ENCODE data around the gene ZNF678. TPM values are rescaled to one million over a fixed set of nuclear protein-coding genes. Genes with fewer than 3 reads are reported as not detected.

The ZNF678 gene
- 9.3 TPM for polyA plus RNA-seq (ENCODE audit: insufficient read length)

- DNase-seq, result peak; percentile 92
These were observed at the start of gene ZNF678 for GRCh38 chr1:227563324-227564201. Gene ZNF678 (plus strand): TSS chr1:227563556. CDS start chr1:227650992, 87,436 bp downstream.

GRCh38 chr1:227518876-227519275 lies 44.5 kb upstream of the ZNF678 start:
- DNase-seq, result no peak

- no peak for DNase-seq
These were observed 41.6 kb upstream of the ZNF678 start for GRCh38 chr1:227521782-227522181.

- no peak for DNase-seq
These were observed 36.8 kb upstream of the ZNF678 start for GRCh38 chr1:227526524-227526923.

DNA sequence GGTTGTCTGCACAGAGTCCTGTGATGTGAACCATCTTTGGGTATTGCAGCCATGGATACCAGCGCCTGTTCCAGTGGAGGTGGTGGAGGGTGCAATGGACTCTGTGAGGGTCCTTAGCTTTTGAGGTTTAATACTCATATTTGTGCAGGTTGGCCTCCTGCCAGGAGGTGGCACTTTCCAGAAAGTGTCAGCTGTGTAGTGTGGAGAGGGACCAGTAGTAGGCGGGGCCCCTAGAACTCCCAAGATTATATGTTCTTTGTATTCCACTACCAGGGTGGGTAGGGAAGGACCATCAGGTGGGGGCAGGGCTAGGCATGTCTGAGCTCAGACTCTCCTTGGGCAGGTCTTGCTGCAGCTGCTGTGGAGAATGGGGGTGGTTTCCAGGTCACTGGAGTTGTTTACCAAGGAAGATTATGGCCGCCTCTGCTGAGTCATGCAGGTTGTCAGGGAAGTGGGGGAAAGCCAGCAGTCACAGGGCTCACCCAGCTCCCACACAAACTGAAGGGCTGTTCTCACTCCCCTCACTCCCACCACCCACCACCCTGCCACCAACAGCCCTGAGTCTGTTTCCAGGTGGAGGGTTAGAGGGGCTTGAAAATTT lies 31.2 kb upstream of the ZNF678 start:
- DNase-seq, result no peak

- no peak for DNase-seq
These were observed 22.9 kb upstream of the ZNF678 start for GRCh38 chr1:227540170-227541098.

DNA sequence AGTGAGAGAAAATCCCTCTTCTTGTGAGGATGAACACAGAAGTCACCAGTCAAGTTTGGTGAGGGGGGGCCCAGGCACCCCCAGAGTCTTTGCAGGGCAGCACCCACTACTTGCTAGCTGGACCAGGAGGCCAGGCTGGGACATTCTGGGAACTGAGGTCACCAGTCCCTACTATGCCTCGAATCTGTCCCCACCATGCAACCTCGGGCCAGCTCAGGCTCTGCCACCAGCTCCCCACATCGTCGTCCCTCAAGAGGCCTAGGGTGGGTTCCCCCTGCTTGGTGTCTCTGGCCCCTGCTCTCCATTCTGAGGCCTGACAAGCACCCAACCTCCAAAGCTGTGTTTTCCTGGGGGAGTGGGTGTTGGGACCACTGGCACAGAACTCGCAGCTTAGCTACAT lies 22.2 kb upstream of the ZNF678 start:
- no peak for DNase-seq

DNA sequence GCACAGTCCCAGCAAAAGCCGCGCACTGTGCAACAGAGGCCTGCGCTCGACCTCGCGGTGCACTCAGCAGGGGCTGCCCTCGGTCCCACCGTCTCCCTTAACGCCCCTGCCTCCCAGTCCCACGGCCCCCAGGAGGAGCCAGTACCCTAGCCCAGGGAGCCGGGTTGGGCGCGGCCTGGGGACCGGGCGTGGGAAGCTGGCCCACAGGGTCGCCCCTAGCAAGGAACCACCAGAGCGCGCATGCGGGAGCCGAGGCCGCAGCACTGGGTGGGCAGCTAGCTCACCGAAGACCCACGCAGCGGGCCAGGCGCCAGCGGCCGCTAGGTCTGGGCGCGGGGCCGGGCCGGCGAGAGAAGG lies 21.6 kb upstream of the ZNF678 start:
- no peak for DNase-seq

GRCh38 chr1:227542153-227543120 lies 20.9 kb upstream of the ZNF678 start:
- DNase-seq, result peak; percentile 84

- no peak for DNase-seq
These were observed 19.9 kb upstream of the ZNF678 start for GRCh38 chr1:227543283-227544066.

GRCh38 chr1:227544067-227545050 lies 19.0 kb upstream of the ZNF678 start:
- DNase-seq, result no peak

- DNase-seq, result no peak
These were observed 18.0 kb upstream of the ZNF678 start for GRCh38 chr1:227545361-227545760.

DNA sequence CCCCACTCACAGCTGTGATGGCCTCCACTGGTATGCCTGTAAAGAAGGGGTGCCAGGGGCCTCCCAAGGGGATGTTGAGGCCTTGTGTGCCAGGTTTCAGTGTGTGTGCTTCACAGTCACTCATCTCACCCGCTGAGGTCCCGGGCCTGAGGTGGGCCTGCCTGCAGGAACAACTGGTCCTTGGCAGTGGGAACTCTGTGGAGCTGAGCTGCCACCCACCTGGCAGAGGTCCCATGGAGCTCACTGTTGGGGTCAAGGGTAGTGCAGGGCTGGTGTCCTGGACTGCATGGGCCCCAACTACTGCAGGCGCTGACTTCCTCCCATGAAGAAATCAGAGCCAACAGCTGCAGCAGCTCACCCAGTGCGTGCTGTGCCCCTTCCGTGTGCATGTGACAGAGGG lies 17.3 kb upstream of the ZNF678 start:
- DNase-seq, result no peak

- no peak for DNase-seq
These were observed 16.6 kb upstream of the ZNF678 start for GRCh38 chr1:227546598-227547309.

DNA sequence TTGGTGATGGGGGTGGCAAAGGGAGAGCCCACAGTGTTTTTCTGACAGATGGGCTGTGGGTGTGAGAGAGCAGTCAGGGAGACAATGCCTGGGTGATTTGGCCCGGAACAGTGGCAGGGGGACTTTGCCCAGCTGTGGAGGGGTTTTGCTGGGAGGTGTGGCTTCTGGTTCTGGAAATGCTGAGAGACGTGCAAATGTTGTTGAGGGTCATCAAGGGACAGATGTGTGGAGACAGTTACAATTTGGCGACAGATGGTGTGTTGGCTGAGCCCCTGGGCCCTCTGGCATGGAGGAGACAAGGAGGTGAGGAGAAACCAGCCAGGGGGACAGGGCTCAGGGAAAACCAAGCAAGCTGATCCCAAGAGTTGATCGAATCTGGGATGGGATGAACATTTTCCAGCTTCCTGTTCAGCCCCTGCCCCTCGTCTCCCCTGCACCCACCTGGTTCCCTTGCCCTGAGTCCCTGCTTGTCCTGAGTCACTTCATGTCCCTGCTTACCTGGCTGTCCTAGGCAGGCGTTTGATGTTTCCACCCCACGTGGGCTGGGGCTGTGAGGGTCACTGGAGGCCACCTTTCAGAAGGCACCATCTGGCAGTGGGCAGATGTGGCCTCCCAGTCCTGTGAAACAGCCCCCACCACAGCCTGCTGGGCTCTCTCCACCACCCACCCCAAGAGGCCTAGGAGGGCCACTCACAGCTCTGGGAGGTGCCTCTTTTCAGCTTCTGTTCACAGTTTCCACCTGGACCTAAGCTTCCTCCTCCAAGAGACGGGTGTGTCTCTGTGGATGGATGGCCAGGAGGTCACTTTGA lies 15.8 kb upstream of the ZNF678 start:
- no peak for DNase-seq

- DNase-seq, result no peak
These were observed 15.3 kb upstream of the ZNF678 start for GRCh38 chr1:227548119-227548397.

- DNase-seq, result no peak
These were observed 14.9 kb upstream of the ZNF678 start for GRCh38 chr1:227548448-227548847.

DNA sequence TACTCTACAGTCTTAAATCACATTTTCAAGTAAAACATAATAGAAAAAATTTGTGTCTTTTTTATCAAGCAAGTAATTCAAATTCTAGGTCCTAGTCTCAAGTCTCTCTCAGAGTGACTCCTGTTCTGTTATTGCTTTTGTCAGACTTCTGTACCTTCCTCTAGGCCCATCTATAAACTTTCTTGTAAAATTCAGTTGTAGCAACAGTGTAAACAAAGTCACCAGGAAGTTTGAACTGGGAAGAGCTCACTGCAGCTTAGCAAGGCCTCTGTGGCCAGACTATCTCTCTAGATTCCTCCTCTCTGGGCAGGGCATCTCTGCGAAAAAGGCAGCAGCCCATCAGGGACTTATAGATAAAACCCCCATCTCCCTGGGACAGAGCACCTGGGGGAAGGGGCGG lies 13.5 kb upstream of the ZNF678 start:
- DNase-seq, result no peak

Measured in hindlimb muscle (tissue), 1 donor.